A549 (cell line): Measurements from ENCODE around the gene AFDN. TPM values are rescaled to one million over a fixed set of nuclear protein-coding genes. Genes with fewer than 3 reads are reported as not detected.

Experiments used
- ATAC-seq, 2 experiments: fragments of 200-7000 bp in 1 of 2; fragments of >200 bp in 1 of 2; cut with Nextera tagmentation in 1 of 2; cut with Tn5 transposase in 1 of 2; 3 replicates each; pipeline versions ENCODE4 v1.8.0 to v1.9.1; 2018 to 2020; ENCODE audit warnings: mild to moderate bottlenecking in 1 of 2, moderate library complexity in 1 of 2
- CTCF ChIA-PET: fragments of 300-600 bp; sonication (Branson Sonifier 250); formaldehyde crosslinking; extraction: SDS; loops from one replicate; lab custom pipeline; 2021; ENCODE audit warnings: antibody characterized with exemption, inconsistent platforms; lab: Yijun Ruan, JAX
- POLR2A ChIA-PET: fragments of 350-600 bp; formaldehyde crosslinking; extraction: SDS; loops from one replicate; lab custom pipeline; 2021; ENCODE audit warnings: antibody characterized with exemption, inconsistent platforms; lab: Yijun Ruan, JAX
- DNase-seq, 2 experiments: peaks; one replicate each; pipeline versions ENCODE4 v3.0.0 to v3.0.0-alpha.2; 2011 to 2016; ENCODE audit warnings: low read depth in 1 of 2, low spot score in 1 of 2
- FAIRE-seq: peaks from 2 replicates; lab custom pipeline; 2011; peaks lifted over from hg19 to GRCh38; lab: Jason Lieb, UNC
- H3K27ac ChIP-seq, 2 experiments: fragments of >200 bp; sonication (Bioruptor Twin); formaldehyde crosslinking; 3 replicates each; pipeline ENCODE4 v1.5.1; 2016 to 2017
- H3K4me1 ChIP-seq: fragments of >200 bp; sonication (Bioruptor Twin); formaldehyde crosslinking; 3 replicates; pipeline ENCODE4 v1.6.1; 2016
- H3K4me2 ChIP-seq: fragments of >200 bp; sonication (Bioruptor Twin); formaldehyde crosslinking; 3 replicates; pipeline ENCODE4 v1.6.1; 2016
- H3K4me3 ChIP-seq: fragments of >200 bp; sonication (Bioruptor Twin); formaldehyde crosslinking; 3 replicates; pipeline ENCODE4 v1.5.1; 2016
- H3K9me3 ChIP-seq: fragments of >200 bp; sonication (Bioruptor Twin); formaldehyde crosslinking; 3 replicates; pipeline ENCODE4 v1.6.1; 2016
- CBX2 ChIP-seq: fragments of 200-600 bp; sonication (generic); IDR thresholded peaks from 2 replicates; pipeline ENCODE4 v1.6.1; 2016; ENCODE audit warnings: low read depth, mild to moderate bottlenecking, borderline replicate concordance
- CBX8 ChIP-seq: fragments of 200-600 bp; sonication (generic); IDR thresholded peaks from 2 replicates; pipeline ENCODE4 v1.6.1; 2016
- CEBPB ChIP-seq, 2 experiments: fragments of >200 bp in 1 of 2; sonication (Bioruptor Twin) in 1 of 2; formaldehyde crosslinking in 1 of 2; IDR thresholded peaks; 2 replicates each; pipeline ENCODE4 v1.6.1; 2012 to 2016
- CHD2 ChIP-seq: fragments of 150-350 bp; IDR thresholded peaks from 2 replicates; pipeline ENCODE4 v1.6.1; 2014; ENCODE audit warnings: low read length; ENCODE audit not compliant: partially characterized antibody
- EHF ChIP-seq: fragments of 250-450 bp; sonication (Bioruptor Pico); IDR thresholded peaks from 2 replicates; pipeline ENCODE4 v1.5.0; 2020; ENCODE audit warnings: mild to moderate bottlenecking
- EP300 ChIP-seq, 2 experiments: fragments of >200 bp; sonication (Bioruptor Twin); formaldehyde crosslinking; IDR thresholded peaks; 2 replicates in 1 of 2; 3 replicates in 1 of 2; pipeline ENCODE4 v1.6.1; 2016 to 2017
- FOXS1 ChIP-seq: fragments of 250-450 bp; sonication (Bioruptor Pico); IDR thresholded peaks from 2 replicates; pipeline ENCODE4 v1.5.0; 2020; ENCODE audit warnings: mild to moderate bottlenecking, moderate library complexity
- HEYL ChIP-seq: fragments of 250-450 bp; sonication (Bioruptor Pico); IDR thresholded peaks from 2 replicates; pipeline ENCODE4 v1.8.0; 2021; ENCODE audit warnings: mild to moderate bottlenecking, moderate library complexity
- HOXB5 ChIP-seq: fragments of 250-450 bp; sonication (Bioruptor Pico); IDR thresholded peaks from 2 replicates; pipeline ENCODE4 v1.5.0; 2020; ENCODE audit warnings: mild to moderate bottlenecking, moderate library complexity
- KDM1A ChIP-seq: fragments of 200-600 bp; sonication (generic); IDR thresholded peaks from 2 replicates; pipeline ENCODE4 v1.6.1; 2016; ENCODE audit warnings: low read depth, mild to moderate bottlenecking
- KDM5A ChIP-seq: fragments of 200-600 bp; sonication (generic); IDR thresholded peaks from 2 replicates; pipeline ENCODE4 v1.6.1; 2016; ENCODE audit warnings: antibody characterized with exemption, mild to moderate bottlenecking
- MAZ ChIP-seq: fragments of 150-350 bp; IDR thresholded peaks from 2 replicates; pipeline ENCODE4 v1.6.1; 2014; ENCODE audit warnings: antibody characterized with exemption, low read depth, low read length, borderline replicate concordance
- NFE2L2 ChIP-seq: fragments of 150-350 bp; conservative IDR thresholded peaks from 2 replicates; pipeline ENCODE4 v1.6.1; 2014; ENCODE audit warnings: low read length
- NPAS2 ChIP-seq: fragments of 250-450 bp; sonication (Bioruptor Pico); IDR thresholded peaks from 2 replicates; pipeline ENCODE4 v1.8.0; 2022; ENCODE audit warnings: mild to moderate bottlenecking, moderate library complexity, borderline replicate concordance
- PHF8 ChIP-seq: fragments of 200-600 bp; sonication (generic); IDR thresholded peaks from 2 replicates; pipeline ENCODE4 v1.6.1; 2016; ENCODE audit warnings: low read depth, mild to moderate bottlenecking, antibody characterized with exemption, moderate library complexity, borderline replicate concordance
- POLR2AphosphoS2 ChIP-seq: conservative IDR thresholded peaks from 2 replicates; pipeline ENCODE4 v1.6.1; 2012; ENCODE audit warnings: low read length, improper control_type of control experiment, inconsistent platforms
- RAD21 ChIP-seq, 2 experiments: fragments of >200 bp in 1 of 2; sonication (Bioruptor Twin) in 1 of 2; formaldehyde crosslinking in 1 of 2; IDR thresholded peaks in 1 of 2; conservative IDR thresholded peaks in 1 of 2; 2 replicates in 1 of 2; 3 replicates in 1 of 2; pipeline ENCODE4 v1.6.1; 2012 to 2018; ENCODE audit warnings: inconsistent platforms in 1 of 2
- RARB ChIP-seq: fragments of 250-450 bp; sonication (Bioruptor Pico); IDR thresholded peaks from 2 replicates; pipeline ENCODE4 v1.8.0; 2021; ENCODE audit warnings: mild to moderate bottlenecking, moderate library complexity
- RCOR1 ChIP-seq: fragments of 150-350 bp; IDR thresholded peaks from 2 replicates; pipeline ENCODE4 v1.6.1; 2014; ENCODE audit warnings: antibody characterized with exemption, low read length, low read depth
- RFX5 ChIP-seq: fragments of 450-650 bp; IDR thresholded peaks from 2 replicates; pipeline ENCODE4 v1.7.1; 2014; ENCODE audit warnings: antibody characterized with exemption, mild to moderate bottlenecking, moderate library complexity
- SMC3 ChIP-seq: fragments of >200 bp; sonication (Bioruptor Twin); formaldehyde crosslinking; IDR thresholded peaks from 3 replicates; pipeline ENCODE4 v1.6.1; 2018; ENCODE audit warnings: inconsistent platforms
- WGBS: methylation state at CpG from one replicate; pipeline ENCODE4 v1.1.6; 2017; ENCODE audit errors: missing lambda C conversion rate; 5-methylcytosine and 5-hydroxymethylcytosine counted together
- polyA plus RNA-seq, 4 experiments: library from polyadenylated mRNA; depleted of rRNA in 3 of 4; stranded (reverse); fragments of >200 nt; fragmentation: RNase III in 1 of 4; extraction: RNeasy Plus Mini Kit Qiagen cat#74134 plus additional on column Dnase treatment in 1 of 4; gene quantifications; 2 replicates in 3 of 4; 3 replicates in 1 of 4; pipeline ENCODE4 v1.2.3, GENCODE V29; 2011 to 2017
- TF ChIP-seq, protein P1 (sequence below): fragments of 450-650 bp; IDR thresholded peaks from 2 replicates; pipeline ENCODE4 v1.6.1; 2014; ENCODE audit warnings: antibody characterized with exemption
- TF ChIP-seq, protein P2 (sequence below): fragments of >200 bp; sonication (Bioruptor Twin); formaldehyde crosslinking; IDR thresholded peaks from 2 replicates; pipeline ENCODE4 v1.6.1; 2016
- TF ChIP-seq, protein P3 (sequence below): IDR thresholded peaks from 2 replicates; pipeline ENCODE4 v1.6.1; 2012
- TF ChIP-seq, protein P4 (sequence below): IDR thresholded peaks from 2 replicates; pipeline ENCODE4 v1.6.1; 2012; ENCODE audit warnings: low read depth, borderline replicate concordance
- TF ChIP-seq, protein P5 (sequence below): fragments of >200 bp; sonication (Bioruptor Twin); formaldehyde crosslinking; IDR thresholded peaks from 3 replicates; pipeline ENCODE4 v1.5.1; 2016

The AFDN gene
- polyA plus RNA-seq, 2 of the 4 experiments (the other 2 are of a cell fraction) = 17.5 to 40.8 TPM

DNA sequence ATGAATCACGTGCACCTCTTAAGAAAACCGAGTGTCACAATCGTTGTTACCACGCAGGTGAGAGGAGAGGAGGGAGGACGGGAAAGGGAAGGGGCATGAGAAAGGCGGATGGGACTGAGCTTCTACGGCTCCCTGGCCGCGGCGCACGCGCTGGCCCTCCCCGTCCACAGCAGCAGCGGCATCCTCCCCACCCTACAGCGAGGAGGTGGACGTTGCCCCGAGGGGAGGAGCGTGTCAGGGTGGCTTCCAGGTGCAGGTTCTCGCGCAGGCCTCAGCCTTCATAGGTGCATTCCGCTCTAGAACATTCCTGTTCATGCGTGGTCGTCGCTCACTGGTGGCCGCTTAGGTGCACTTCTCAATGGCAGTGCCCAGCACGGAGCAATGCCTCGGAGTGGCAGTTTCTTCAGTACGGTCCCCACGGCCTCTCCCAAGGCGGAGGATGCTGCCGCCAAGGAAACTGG is 29.7 kb upstream of the AFDN start:
- ChIA-PET CTCF (no interaction called here), POLR2A (no interaction called here)
- DNase-seq = no peak
- ATAC-seq = no peak
- no peak overlapping the region for H3K4me2 ChIP-seq
- WGBS = 84% methylated on average over 23 of the region's 31 CpGs
- FAIRE-seq = no peak
- no peaks in the 10 kb centered on the region for H3K4me1 ChIP-seq
- H3K4me3 ChIP-seq = no peak overlapping the region
- H3K27ac ChIP-seq = no peak overlapping the region
- no peaks in the 10 kb centered on the region for H3K9me3 ChIP-seq
- TF ChIP-seq EP300 (IDR thresholded peaks at IDR 0.05) = no peak
- no peak for TF ChIP-seq POLR2AphosphoS2
- TF ChIP-seq, protein P1, sequence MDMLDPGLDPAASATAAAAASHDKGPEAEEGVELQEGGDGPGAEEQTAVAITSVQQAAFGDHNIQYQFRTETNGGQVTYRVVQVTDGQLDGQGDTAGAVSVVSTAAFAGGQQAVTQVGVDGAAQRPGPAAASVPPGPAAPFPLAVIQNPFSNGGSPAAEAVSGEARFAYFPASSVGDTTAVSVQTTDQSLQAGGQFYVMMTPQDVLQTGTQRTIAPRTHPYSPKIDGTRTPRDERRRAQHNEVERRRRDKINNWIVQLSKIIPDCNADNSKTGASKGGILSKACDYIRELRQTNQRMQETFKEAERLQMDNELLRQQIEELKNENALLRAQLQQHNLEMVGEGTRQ = no peak
- TF ChIP-seq PHF8 = no peak
- TF ChIP-seq KDM5A = no peak
- no peak for TF ChIP-seq RFX5

DNA sequence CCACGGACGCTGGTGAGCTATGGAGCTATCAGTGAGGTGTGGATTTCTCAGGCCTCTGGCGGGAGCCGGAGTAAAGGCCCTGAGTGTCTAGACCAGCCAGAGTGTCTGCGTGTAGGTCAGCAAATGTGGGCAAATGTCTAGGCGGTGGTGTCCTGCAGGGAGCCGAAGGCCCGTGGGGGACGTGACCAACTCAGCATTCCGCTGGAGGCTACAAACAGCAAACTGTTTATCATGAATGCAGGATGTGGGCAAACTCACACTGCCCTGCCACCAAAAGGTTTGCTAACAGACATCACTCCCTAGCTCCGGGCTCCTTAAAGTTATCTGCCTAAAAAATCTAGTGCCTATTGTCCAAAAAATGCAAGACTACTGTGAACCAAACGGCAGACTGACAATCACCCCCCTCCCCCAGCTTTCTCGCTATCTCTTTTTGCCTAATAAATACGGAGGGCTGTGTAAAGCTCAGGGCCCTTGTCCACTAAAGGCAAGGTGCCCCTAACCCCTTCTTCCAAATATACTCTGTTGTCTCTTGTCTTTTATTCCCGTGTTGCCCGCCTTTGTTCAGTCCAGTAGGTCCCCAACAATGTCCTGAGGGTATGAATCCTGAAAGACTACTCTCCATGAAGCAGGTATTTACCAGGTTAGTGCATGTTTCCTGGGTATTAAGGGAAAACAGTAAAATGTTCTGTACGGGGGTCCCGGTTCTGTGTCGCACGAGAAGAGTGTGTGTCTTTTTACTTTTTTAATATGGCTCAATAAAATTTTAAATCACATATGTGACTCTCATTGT is 29.0 kb upstream of the AFDN start:
- no peak overlapping the region for H3K4me2 ChIP-seq

DNA sequence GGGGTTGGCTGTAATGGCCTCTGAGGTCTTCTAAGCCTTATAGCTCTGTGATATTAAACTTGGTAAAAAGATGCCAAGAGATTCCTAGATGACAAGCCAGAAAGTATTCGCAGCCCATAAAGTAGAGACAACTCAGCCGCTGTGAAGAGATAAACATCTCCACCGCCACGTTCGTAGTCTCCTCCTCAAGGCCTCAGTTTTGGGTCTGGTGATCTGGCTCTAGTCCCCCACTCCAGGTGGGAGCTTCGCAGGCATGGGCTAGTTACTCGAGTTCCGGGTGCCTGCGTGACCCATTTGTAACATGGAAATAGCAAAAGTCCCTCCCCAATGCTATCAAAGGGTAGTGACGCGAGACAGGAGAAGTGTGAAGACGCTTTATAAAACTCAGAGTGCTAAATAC is 28.3 kb upstream of the AFDN start:
- TF ChIP-seq SMC3 = no peak
- TF ChIP-seq, protein P2, sequence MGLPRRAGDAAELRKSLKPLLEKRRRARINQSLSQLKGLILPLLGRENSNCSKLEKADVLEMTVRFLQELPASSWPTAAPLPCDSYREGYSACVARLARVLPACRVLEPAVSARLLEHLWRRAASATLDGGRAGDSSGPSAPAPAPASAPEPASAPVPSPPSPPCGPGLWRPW = no peak
- no peak for TF ChIP-seq MAZ
- no peak for TF ChIP-seq HOXB5 (CRISPR knock-in tag)
- TF ChIP-seq, protein P3, sequence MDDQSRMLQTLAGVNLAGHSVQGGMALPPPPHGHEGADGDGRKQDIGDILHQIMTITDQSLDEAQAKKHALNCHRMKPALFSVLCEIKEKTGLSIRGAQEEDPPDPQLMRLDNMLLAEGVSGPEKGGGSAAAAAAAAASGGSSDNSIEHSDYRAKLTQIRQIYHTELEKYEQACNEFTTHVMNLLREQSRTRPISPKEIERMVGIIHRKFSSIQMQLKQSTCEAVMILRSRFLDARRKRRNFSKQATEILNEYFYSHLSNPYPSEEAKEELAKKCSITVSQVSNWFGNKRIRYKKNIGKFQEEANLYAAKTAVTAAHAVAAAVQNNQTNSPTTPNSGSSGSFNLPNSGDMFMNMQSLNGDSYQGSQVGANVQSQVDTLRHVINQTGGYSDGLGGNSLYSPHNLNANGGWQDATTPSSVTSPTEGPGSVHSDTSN = no peak
- TF ChIP-seq, protein P1 = no peak
- no peak for TF ChIP-seq KDM1A
- no peak for TF ChIP-seq CBX2
- TF ChIP-seq RAD21 (conservative IDR thresholded peaks at IDR 0.05 in 1 of 2, IDR thresholded peaks at IDR 0.05 in 1 of 2) = no peak
- no peak for TF ChIP-seq FOXS1 (CRISPR knock-in tag)
- TF ChIP-seq CEBPB (IDR thresholded peaks at IDR 0.05) = no peak
- TF ChIP-seq RCOR1 = no peak
- no peak for TF ChIP-seq HEYL (CRISPR knock-in tag)
- TF ChIP-seq NFE2L2 = no peak
- TF ChIP-seq, protein P4, sequence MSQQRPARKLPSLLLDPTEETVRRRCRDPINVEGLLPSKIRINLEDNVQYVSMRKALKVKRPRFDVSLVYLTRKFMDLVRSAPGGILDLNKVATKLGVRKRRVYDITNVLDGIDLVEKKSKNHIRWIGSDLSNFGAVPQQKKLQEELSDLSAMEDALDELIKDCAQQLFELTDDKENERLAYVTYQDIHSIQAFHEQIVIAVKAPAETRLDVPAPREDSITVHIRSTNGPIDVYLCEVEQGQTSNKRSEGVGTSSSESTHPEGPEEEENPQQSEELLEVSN = no peak
- no peak for TF ChIP-seq NPAS2
- ChIA-PET CTCF (no interaction called here), POLR2A (interaction anchor here (0.6 kb wide), 1 partner anchor 61 kb away, joined by 9 read pairs; no protein-coding TSS in a partner anchor)
- H3K27ac ChIP-seq = no peak overlapping the region
- H3K9me3 ChIP-seq = no peaks in the 10 kb centered on the region
- no peak overlapping the region for H3K4me2 ChIP-seq
- no peaks in the 10 kb centered on the region for H3K4me1 ChIP-seq
- no peak for DNase-seq
- WGBS = 57% methylated on average over 12 of the region's 12 CpGs
- H3K4me3 ChIP-seq = no peak overlapping the region
- no peak for ATAC-seq
- no peak for FAIRE-seq

More for the DNA sequence above, 29.0 kb upstream of the AFDN start:
- TF ChIP-seq RAD21 (conservative IDR thresholded peaks at IDR 0.05 in 1 of 2, IDR thresholded peaks at IDR 0.05 in 1 of 2) = no peak
- TF ChIP-seq, protein P4 = no peak
- no peak for TF ChIP-seq CBX8
- no peak for TF ChIP-seq EHF
- TF ChIP-seq RARB (CRISPR knock-in tag) = no peak
- TF ChIP-seq, protein P5, sequence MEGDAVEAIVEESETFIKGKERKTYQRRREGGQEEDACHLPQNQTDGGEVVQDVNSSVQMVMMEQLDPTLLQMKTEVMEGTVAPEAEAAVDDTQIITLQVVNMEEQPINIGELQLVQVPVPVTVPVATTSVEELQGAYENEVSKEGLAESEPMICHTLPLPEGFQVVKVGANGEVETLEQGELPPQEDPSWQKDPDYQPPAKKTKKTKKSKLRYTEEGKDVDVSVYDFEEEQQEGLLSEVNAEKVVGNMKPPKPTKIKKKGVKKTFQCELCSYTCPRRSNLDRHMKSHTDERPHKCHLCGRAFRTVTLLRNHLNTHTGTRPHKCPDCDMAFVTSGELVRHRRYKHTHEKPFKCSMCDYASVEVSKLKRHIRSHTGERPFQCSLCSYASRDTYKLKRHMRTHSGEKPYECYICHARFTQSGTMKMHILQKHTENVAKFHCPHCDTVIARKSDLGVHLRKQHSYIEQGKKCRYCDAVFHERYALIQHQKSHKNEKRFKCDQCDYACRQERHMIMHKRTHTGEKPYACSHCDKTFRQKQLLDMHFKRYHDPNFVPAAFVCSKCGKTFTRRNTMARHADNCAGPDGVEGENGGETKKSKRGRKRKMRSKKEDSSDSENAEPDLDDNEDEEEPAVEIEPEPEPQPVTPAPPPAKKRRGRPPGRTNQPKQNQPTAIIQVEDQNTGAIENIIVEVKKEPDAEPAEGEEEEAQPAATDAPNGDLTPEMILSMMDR = no peak
- TF ChIP-seq CHD2 = no peak
- TF ChIP-seq, all 56 proteins: peak for 0
- ChIA-PET POLR2A (no interaction called here), CTCF (no interaction called here)
- Histone ChIP-seq H3K9me3 (no peaks in the 10 kb centered on the region), H3K4me1 (no peaks in the 10 kb centered on the region), H3K4me3 (no peak overlapping the region), H3K27ac (no peak overlapping the region)
- FAIRE-seq = no peak
- DNase-seq = no peak
- 87% methylated on average over 10 of the region's 20 CpGs for WGBS
- no peak for ATAC-seq
